ENCODE data around the gene KRTAP10-2.

The KRTAP10-2 gene

DNA sequence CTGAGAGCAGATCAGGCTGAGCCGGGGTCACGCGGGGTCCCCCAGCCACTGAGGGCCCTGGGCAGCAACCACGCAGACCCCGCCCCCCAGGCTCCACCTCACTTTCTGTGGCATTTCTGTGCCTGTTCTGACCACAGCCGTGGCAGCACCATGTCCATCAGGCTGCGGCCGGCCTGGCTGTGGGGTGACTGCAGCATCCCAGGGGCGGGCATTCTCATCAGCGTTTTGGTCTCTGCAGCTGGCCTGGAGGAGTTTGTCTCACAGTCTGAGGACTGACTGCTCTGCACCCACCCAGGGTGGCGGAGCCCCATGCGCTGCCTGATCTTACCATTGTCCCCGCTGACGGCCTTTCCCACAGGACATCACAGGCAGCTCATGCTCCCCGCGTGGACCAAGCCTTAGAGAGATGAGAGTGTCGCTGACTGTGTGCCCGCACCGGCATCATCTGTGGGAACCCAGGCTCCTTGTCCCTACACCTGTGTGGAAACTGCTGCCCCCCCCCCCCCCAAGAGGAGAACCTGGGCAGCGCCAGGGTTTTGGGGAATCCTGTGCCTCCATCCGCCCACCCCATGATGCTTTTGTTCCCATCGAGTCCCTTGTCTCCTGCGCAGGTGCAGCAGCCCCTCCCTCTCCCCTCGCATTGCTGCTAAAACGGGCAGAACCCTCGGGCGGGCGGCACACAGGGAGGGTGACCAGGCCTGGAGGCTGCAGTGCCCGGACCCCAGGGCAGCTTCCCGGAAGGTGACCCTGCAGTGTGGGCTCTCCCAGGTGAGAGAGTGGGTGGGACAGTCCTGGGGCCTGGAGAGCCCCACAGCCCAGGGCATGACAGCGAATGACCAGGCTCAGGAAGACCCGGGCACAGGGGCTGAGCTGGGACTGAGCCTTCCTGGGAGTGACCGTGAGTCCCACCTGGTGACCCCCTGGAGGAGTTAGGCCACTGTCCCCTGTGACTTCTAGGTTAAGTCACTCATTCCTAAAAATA lies 13.1 kb downstream of the KRTAP10-2 start:
- no peak for DNase-seq

DNA sequence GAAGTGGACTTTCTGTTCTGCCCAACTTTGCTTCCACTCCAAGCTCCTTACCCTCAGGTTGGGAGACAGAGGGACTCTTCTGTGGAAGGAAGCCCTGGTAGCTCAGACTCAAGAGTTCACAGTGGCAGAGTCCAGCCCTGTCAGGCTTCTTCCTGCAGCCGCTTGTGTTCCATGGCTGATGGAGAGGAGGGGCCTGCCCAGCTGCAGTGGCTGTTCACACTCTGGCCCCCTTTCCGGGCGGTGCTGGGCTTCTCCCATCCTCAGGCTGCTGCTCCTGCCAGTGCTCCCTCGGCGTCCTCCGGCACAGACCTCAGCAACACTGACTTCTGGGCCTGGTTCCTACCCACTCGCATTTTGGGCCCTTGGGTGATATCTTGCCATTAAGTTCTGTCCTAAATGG lies 15.3 kb downstream of the KRTAP10-2 start:
- DNase-seq = no peak

DNA sequence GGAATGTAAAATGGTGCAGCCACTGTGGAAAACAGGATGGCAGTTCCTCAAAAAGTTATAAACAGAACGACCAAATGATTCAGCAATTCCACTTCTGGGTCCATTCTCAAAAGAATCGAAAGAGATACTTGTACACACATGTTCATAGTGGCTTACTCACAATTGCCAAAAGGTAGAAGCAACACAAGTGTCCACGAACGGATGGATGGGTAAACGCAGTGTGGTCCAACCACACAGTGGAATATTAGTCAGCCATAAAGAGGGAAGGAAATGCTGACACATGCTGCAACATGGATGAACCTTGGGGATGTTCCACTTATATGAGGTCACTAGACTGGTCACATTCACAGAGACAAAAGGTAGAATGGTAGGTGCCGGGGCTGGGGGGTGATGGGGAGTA lies 16.6 kb downstream of the KRTAP10-2 start:
- no peak for DNase-seq

DNA sequence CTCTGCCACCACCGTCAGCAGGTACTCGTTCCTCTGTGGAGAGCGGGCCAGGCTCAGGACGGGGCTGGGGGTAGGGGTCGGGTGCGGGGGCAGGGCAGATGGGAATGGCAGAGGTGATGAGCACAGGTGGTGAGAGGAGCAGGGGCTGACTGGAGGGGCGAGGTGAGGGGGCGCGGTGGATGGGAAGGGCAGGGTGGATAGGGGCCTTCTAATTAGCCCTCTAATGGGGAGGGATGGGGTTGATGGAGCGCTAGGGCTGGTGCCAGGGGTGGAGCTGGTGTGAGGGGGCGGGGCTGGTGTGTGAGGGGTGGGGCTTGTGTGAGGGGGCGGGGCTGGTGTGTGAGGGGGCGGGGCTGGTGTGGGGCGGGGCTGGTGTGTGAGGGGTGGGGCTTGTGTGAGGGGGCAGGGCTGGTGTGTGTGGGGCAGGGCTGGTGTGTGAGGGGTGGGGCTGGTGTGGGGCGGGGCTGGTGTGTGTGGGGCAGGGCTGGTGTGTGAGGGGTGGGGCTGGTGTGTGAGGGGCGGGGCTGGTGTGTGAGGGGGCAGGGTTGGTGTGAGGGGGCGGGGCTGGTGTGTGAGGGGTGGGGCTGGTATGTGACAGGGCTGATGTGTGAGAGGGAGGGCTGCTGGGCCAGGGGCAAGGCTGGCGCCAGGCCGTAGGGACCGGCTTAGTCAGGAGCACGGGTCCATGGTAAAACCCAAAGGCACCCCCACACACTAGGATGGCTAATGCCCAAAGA lies 17.2 kb downstream of the KRTAP10-2 start:
- no peak for DNase-seq

DNA sequence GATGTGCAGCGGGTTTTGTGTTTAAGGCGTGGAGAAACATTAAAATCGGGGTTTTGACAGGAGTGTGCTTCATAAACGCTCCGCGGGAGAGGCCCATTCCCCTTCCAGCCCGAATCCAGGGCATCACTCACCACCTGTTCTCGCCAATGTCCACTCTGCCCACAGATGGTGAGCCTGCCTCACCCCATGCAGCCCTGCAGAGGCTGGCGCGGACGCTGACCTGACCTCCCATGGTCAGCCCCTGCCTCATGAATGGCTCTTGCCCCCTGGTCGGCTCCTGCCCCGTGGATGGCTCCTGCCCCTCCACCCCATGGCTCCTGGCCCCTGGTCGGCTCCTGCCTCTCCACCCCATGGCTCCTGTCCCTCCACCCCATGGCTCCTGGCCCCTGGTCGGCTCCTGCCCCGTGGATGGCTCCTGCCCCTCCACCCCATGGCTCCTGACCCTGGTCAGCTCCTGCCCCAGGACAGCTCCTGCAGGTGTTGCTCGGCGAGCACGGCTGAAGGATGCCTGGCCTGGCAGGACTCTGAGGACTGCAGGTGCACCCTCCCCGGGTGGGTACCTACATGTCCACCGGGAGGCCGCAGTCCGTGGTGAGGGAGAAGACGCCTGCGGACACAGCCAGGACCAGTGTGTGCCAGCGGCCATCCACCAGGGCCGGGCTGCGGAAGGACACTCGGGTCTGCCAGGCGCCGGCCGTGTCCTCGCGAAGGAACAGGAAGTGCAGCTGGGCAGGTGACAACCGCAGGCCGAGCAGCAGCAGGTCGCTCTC lies 18.0 kb downstream of the KRTAP10-2 start:
- DNase-seq = no peak

DNA sequence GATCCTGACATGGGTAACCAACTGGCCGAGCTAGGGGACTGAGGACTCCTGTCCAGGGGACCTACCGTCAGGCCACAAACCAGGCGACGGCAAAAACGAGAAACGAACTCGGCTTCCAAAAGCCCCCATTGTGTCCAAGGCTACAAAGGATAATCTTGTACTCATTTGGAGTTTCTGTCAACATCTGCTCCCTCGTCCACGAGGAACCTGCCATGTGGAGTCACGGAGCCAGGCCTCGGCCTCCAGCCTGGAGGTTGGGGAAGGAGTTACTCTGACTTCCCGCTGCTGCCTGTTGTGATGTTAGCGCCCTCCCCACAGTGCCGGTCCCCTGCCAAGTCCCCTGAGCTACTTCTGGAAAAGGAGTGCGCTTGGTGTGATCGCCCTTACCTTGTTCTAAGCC lies 18.6 kb downstream of the KRTAP10-2 start:
- DNase-seq = no peak

DNA sequence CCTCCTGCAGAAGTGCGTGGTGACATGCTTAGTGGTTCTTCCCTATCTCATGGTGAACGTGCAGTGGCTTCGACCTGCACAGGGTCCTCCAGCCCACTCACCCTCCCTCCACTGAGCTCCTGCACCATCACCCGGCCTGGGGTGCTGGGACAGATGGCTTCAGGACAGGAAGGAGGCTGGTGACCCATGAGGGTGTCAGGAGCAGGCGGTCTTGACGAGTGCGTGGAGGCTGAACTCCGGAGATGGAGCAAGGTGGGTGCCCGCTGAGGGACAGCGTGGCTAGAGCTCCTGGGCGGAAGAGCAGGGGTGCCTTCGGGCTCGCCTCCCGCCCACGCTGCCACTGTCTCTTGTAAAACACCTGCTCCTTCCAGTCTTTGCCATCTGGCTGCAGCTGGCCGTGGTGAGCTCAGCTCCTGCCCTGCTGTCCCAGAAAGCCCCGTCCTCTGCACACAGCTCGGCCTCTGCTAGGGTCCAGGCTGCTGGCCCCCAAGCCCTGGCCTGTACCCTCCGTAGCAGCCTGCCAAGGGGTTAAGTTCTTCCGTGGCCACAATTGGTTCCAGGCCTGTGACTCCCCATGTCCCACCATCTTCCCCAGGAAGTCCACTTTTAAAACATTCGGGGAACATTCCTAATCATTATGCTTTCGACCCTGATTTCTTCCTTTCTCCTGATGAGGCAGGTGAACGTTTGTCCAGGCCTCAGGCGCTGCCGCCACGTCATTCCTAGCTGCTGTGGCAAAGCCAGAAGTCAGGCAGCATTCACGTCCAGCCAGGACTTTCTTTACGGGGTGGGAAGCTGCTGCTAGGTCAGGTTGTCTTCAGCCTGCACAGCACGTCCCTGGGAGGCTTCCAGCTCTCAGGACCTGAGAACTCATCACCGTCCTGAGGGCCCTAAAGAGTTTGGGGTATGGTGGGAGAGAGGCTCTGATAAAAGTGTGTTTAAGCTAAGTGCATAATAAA lies 19.4 kb downstream of the KRTAP10-2 start:
- DNase-seq = no peak

DNA sequence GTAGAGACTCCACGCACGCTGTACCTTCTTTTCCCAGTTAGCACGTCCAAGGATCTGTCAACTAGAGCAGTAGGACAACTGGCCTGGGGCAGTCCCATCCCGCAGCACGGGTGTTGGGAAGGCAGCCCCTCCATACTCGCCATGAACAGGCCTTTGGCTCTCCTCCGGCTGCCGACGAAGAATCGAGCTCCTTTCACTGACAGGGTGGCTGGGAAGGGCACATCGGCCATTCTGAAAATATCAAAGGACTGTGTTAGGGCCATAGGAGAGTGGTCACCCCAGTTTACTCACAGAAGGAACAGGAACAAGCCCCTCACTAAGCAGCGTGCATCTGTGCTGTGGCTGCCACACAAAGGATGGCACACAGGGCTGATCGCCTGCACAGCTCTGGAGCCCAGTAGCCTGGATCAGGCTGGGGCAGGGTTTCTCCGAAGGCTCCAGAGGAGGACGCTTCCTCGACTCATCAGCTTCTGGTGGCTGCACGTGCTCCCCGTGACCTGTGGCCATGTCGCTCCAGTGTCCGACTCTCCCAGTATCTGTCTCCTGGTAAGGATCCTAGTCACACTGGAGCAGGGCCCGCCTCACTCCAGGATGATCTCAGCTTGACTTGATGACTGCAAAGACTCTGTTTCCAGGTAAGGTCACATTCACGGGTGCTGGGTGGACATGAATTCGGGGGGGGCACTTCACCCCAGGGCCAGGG lies 20.3 kb downstream of the KRTAP10-2 start:
- no peak for DNase-seq

DNA sequence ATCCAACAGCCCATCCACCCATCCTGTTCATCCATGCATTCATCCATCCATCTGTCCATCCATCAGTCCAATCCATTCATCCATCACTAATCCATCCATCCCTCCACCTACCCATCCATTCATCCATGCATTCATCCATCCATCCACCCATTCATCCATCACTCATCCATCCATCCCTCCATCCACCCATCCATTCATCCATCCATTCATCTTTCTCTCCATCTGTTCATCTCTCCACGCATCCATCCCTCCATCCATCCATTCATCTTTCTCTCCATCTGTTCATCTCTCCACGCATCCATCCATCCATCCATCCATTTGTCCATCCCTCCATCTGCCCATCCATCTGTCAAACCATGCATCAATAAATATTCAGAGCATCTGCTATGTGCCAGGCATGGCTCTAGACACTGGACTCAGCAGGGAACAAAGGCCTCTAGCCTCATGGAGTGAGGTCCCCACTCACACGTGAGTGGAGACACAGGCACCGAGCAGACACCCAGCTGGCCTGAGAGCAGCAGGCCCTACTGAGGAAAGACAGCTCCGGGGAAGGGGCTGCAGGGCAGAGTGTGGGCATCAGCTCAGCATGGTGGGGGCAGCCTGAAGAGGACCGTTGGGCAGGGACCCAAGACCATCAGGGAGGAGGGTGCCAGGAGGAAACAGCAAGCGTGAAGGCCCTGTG lies 20.9 kb downstream of the KRTAP10-2 start:
- DNase-seq = no peak

DNA sequence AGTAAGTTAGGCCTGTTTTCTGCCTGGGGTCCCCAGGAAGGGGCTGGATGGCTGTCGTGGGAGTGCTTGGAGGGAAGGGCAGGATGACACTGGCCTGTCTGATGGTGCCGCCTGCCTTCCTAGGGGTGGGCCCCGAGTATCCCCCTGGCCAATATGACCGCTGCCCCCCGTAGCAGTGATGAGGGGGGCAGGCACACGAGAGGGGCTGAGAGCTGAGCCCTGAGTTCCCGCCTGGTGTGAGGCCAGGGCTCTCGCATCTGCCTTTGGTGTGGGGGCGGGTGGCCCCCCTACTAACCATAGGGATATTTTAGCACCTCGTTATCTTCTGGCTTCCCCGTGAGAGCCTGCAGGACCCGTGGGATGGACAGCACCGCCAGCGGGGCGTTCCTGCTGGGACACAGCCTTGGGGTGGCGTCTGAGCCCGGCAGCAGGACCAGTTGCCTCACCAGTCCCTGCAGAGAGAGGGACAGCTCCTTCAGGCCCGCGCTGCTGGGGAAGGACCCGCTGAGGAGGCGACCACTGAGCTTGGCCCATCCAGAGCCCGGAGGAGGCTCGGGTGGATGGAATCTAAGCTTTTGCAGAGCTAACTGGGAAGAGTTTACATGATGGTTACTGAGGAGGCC lies 21.7 kb downstream of the KRTAP10-2 start:
- DNase-seq = no peak

DNA sequence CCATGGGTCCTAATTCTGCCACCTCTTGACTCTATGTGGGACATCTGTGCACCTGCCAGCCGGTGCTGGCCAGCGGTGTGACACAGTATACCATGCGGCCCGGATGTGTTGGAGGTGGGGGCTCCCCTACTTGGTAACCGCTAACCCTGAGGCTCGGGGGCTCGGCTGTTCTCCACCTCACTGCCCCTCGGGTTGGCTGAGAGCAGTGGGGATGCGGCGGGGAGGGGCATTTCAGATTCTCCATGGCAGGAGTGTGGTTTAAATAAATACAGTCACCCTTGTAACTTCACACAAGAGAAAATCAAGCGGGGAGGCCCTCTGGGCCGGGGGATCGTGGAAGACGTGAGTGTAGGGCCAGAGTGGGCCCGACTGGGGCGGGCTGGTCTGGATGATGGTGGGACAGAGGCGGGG lies 22.3 kb downstream of the KRTAP10-2 start:
- no peak for DNase-seq

DNA sequence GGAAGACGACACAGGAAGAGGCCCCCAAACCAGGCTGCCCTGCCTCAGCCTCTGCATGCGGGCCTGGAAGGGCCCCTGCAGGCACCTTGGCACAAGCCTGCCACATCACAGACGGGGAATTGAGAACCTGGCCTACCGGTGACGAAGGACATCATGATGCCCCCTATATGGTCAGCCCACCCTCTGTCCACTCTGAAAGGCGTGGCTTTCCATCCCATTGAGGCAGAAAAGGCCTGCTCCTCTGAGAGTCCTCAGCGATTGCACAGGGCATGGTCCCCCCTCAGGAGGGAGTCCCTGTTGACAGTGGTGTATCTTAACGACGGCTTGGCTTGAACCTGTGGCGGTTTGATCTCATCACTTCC lies 22.7 kb downstream of the KRTAP10-2 start:
- no peak for DNase-seq

DNA sequence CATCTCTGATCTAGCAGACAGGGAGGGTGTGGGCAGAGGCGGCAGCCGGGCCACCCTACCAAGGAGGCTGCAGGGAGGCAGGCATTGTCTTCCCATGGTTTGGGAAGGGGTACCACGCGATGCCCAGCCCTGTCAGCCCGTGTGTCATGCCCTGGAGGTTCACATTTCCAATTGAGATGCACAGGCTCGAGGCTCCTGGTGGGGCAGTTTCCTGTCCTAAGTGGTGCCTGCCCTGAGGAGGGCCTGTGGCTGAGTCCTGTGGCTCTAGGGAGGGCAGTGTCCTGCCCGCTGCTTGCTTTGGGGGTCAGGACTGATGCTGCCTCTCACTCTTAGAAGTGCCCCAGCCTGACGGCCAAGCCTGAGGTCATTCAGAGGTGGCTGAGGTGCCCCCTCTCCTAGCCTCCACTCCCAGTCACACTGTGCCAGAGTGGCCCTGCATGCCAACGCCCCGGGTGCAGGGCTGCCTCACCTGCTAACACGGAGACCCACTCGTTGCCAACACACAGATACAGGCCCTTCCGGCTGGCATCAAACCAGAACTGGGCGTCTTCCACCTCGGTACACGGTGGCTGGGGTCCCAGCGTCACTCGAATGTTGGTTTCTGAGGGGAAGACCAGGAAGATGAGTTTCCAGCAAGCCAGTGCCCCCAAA lies 23.2 kb downstream of the KRTAP10-2 start:
- no peak for DNase-seq

DNA sequence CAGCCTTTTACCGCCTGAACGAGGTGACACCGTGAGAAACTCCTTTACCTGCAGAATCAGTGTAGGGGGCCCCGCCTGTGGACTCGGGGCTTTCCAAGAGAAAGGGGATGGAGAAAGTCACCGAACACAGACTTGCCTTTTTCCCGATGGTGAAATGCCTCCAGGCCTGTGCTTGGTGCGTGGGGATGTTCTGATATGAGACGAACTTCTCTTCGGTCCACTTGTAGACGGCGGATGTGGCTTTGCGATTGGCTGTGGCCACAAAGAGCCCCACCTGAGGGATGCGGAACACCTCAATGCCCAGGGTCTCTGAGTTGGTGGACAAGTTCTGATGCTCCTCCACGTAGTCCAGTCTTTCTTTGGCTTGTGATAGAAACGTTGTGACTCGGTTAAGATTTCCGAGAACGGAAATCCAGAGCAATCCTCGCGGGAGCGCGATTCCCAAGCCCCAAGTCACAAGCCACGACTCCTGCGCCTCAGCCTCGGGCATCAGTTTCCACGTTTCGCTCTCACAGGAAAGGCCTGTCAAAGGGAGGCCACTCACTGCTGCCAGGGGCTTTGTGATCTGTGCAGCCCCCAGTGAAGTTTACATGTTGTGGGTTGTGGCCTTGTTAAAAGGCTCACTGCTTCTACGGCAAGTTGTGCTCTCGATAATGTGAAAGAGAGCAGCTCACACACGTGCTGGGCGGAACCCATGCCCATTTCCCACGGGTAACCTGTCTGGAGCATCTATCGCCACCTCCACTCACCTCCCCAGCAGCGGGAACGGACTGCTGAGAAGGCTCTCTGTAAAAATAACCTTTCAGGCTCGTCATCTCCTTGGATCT lies 23.9 kb downstream of the KRTAP10-2 start:
- DNase-seq = no peak

DNA sequence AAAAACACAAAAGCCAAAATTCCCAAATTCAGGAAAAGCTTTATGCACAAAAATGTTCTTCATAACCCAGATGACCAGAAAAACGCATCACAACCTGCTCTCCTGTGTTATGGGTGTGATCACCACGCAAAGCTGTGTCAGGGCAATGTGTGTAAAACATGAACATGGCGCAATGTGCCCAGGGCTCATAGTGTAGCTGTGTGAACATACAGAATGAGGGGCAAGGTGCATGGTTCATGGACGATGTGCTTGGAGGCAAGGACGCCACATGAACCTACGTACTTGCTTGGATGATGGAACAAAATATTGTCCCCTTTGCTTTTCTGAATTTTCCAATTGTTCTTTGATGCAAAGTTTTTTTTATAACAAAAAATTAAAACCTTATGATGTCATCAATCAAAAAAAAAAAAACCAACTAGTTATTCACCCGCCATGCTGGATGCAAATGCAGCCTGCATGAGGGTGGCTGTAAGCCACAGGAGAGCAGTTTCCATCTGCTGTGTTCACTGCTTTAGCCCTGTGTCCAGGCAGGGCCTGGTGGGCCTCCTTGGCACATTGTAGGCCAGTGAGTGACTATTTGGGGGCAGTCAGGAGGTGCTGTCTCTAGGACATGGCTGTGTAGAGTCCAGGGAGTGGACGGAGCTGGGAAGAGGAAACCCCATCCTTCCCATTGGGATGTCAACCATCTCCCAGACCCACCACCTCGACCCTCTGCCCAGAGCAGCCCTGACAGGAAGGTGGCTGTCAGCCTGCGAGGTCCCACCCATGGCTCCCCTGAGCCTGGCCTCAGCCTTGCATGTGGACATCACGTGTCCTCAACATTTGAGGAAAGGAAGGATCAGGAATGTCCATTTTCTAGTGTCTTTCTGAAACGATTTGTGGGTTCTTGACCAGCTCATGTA lies 25.0 kb downstream of the KRTAP10-2 start:
- DNase-seq = no peak

DNA sequence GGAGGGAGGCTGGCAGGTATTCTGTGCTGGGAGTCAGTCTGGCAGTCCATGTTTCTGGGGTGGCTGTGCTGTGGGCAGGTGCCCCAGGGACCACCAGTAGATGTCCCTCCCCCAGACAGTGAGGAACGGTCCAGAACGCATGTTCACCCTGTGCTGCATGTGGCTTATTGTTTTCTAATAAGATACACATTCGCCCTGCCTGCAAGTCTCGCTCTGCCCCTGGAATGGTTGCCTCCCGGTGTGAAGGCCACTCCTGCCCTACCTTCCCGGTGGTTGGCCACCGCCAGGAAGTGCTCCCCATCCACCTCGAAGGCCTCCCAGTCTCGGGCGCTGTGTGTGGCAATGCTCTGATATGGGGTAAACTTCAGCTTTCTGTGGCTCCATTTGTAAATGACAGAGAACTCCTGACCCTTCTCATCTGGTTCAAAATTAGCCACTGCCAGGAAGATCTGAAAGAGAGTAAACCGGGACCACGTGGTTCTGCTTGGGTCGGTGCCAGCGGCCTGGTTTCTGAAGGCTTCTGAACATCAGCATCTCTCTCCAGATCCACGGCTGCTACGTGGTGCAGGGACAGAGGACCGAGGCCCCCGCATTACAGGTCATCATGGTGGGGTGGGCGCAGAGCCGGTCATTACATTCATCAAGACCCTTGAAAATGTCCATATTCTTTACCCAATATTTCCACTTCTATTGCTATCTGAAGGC lies 25.8 kb downstream of the KRTAP10-2 start:
- DNase-seq = no peak
